T follicular helper cell (primary cell): ENCODE data around the gene USP49.
"Not testable (repeated sequence)": the region's sequence is repeated elsewhere in the genome, so short reads cannot be mapped to it uniquely, and the experiment has no call there.

Source experiments
- DNase-seq: peaks from one replicate; pipeline ENCODE4 v3.0.0-alpha.2; 2020; ENCODE audit warnings: low read depth

The USP49 gene

GRCh38 chr6:41779788-41780550 is 115.2 kb downstream of the USP49 start, which contains the start of gene FRS3:
FRS3 (minus strand) TSS chr6:41779900; CDS start chr6:41776987, 2,913 bp downstream.
- DNase-seq, result peak; percentile 97

GRCh38 chr6:41779336-41779735 is 115.8 kb downstream of the USP49 start:
- DNase-seq, result no peak

DNA sequence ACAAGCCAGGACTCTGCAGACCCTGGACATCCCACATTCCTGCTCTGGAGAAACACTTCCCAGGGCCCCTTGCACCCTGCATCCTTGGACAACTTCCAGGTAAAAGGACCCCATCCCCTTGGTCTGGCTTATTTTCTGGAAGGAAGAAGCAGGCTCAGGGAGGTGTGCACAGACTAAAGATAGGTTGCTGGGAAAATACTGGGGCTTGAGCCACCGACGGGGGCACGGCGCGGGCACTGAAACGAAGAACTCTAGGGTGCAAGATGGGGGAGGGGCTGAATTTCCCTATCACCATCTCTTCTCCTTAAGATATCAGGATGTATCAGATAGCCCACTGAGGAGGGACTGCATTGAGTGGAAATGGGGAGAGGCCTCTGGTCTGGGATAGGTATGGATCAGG is 116.3 kb downstream of the USP49 start:
- no peak for DNase-seq

DNA sequence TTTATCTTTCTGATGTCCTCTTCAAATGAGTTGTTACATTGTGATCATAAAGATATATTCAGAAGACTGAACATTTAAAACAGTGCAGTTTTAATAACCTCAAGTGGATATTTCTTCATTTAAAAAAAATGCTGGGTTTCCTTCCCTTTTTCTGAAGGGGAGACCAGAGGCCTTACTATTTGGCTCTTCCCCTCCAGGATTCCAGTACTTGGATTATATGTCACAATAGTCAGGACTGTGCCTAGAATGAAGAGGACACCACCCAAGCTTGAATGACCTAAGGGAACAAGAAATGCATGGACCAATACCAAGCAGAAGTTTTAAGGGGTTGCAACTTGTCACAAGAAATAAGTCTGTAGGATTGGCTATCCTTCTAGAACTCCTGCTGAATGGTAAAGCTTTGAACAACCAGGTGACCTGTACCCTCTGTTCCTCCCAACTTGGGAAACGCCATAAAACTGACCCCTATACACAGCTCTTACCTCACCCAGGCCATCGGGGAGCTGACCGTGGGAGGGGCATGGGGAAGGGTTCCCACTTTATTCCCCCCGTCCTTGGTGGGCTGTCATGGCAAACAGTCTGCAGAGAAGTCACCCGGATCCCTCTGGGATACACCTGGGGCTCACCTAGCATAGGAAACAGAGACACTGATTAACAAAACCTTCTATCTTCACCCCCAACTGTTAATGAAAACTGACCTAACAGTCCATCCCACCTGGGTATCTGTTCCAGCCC is 117.5 kb downstream of the USP49 start:
- no peak for DNase-seq

- DNase-seq, result no peak
Observed at GRCh38 chr6:41775293-41775882, 119.8 kb downstream of the USP49 start.

DNA sequence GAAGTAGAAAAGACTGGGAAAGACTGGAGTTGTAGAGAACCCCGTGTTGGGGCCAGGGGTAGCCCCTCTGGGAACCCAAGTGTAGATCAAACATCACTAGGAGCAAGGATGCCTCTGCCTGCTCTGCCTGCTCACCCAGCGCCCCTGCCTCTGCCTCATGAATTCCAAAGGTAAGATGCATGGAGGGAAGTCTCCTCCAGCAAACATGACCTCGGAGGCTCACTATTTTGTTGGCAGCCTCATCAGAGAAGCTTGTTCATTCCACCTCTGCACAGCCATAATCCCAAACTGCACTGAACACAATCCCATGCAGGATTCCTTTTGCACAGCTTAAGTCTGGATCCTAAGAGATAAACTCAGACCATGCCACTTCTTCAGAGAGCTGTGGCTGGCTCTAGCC is 120.3 kb downstream of the USP49 start:
- DNase-seq, result no peak

DNA sequence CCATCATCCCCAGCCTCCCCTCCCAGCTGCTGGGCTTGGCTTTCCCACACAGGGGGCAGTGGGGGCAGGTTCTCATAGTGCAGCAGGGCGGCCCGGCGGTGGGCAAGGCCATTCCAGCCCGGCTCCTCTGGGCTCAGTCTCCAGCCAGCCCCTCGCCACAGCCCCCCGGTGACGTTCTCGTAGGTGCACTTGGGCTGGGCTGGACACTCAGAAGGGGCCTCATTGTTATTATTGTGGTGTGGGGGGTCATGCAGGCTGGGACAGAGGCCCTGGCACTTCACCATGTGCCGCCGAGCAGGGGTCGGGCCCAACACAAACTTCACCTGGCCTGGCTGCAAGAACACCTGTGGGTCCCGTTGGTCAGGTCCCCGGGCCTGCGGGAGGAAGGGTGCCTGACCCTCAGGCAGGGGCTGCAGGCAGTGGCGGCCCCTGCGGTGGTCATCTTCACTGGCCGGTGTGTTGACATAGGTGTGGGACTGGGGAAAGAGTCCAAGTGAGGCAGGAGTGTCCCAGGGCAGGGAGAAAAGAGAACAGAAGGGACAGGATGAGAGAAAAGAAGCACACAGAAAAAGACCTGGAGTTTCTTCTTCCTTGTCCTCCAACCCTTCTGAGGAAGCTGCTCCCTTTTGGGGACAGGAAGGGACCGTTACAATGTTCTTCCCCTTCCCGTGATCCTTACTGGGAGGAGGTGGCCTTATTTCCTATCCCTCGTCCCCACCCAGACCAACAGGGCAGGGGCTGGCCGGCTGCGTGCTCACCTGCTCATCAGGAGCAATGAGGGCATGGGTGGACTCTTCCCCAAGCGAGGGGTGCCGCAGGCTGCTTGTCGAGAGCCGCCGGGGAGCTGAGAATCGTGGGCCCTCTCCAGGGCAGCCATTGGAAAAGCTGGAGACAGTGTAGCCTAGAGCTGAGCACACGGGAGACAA is 123.9 kb downstream of the USP49 start:
- no peak for DNase-seq

GRCh38 chr6:41770381-41771057 is 124.7 kb downstream of the USP49 start:
- DNase-seq, result no peak

DNA sequence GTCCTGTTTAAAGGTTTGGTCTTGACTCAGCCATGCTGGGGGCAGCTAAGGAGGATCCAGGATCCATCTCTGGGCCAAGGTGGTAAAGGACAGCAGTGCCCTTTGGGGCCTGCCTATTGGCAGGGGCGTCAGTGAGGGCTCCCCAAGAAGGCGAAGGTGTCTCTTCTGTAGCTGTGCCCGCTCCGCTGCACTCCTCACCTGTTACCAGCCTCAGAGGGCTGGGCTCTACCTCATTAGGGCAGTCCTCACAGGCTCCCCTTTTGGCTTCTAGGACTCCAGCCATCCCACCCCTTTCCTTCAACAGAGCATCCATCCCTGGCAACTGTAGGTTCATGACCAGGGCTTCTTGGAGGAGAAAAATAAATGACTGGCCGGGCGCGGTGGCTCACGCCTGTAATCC is 125.8 kb downstream of the USP49 start:
- DNase-seq, result no peak

DNA sequence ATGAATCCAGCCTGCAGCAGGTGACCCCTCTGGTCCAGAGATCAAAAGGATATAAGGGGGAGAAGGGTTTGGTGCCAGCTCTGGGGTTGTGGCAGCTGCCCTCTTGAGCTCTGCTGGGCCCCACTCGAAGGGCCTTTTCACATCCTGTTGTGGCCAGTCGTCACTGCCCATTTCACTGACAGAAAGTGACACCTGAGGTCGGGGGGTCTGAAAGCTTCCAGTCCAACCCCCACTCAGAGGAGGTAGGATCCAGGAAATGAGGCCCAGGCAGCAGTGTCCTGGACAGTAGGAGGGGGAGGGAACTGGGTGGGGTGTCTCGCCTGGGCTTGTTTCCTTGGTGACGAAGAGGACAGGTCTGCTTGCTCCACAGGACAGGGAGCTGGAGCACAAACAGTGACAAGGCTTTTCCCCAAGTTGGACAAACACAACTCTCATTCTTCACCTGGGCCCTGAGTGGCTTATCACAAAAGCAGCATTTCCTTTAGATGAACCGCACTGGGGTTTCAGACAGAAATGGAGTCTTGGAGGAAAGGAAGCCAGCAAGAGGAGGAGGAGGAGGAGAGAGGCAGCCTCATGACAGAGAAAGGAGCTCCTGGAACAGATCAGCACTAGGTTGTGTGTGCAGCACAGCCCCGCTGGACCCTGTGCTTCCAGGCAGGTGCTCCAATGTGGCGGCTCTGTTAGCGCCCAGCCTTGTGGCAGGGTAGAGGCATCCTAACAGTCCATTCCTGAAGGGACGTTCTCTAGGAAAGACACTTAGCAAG is 126.4 kb downstream of the USP49 start:
- DNase-seq, result no peak

DNA sequence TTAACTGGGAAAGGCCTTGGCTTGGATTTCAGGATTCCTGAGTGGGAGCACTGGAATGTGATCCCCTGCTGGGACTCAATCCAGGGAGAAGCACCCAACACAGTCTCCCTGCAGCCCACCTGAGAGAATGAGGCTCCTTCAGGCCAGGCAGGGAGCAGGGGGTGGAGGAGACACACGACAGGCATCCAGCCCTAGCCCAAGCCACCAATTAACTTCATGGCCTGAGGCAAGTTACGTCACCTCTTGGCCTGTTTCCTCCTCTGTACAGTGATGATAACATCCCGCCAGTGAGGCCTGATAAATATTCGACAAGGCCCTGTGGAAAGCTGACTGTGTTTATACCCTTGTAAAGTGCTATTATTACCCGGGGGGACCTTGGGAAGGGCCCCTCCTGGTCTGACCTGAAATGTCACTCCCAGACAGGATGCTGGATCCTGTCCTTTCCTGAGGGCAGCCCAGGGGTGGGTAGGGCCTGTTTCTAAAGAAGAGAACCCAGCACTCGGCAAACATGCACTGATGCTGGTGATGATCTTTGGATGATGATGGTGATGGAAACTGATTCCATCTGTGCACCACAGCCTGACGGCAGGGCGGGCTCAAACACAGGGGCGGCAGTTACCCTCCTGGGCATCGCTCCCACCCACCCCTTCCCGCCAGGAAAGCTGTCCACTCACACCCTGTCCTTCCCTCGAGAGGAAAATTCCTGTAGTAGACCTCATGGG is 127.9 kb downstream of the USP49 start:
- no peak for DNase-seq

- DNase-seq, result not testable (repeated sequence)
Observed at GRCh38 chr6:41766043-41766664, 129.0 kb downstream of the USP49 start.

GRCh38 chr6:41763470-41763869 is 131.7 kb downstream of the USP49 start:
- DNase-seq, result no peak

DNA sequence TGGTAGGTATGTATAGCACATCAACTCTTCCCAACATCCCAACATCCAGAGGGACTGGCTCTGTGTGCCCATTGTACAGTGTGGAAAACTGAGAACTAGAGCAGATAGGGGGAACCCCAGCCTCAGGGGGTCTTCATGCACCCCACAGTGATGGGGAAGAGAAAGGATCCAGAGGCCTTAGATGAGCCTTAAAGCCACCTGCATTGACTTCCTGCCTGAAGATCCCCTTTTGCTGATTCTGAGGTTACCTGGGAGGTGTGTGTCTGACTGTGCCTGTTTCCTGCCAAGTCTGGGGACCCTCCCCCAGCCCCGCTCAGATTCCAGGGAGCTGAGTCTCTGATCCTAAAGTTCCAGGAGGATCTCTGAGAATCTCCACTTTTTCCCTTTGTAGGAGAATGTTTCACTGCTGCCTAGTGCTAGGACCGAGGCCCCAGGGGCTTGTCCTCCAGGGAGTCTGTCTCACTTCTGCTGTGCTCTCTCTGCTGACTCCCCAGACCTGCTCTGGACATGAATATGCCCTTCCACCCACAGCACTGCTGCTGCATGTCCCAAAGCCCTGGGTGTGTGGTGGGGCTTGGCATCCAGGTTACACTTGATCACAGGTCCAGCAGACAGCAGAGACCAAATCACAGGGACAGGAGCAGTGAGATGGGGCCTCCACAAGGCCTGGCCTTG is 135.1 kb downstream of the USP49 start:
- DNase-seq, result no peak

- DNase-seq, result no peak
Observed at GRCh38 chr6:41759106-41759904, 135.9 kb downstream of the USP49 start.

GRCh38 chr6:41758641-41759035 is 136.5 kb downstream of the USP49 start:
- DNase-seq, result no peak

- DNase-seq, result no peak
Observed at GRCh38 chr6:41757931-41758640, 137.1 kb downstream of the USP49 start.
